GM11168 (cell line): ENCODE results near the gene UNC5C.

Experiments used
- in situ Hi-C: fragments of 300-500 bp; cut with MboI; formaldehyde crosslinking; loops from one replicate; pipeline ENCODE4 v1.12.0; 2022; ENCODE audit warnings: low sequenced_read_pairs; ENCODE audit not compliant: unreplicated experiment

UNC5C gene

GRCh38 chr4:95546866-95547714 lies 1.7 kb downstream of the UNC5C start:
- in situ Hi-C loops, result no loop called here

DNA sequence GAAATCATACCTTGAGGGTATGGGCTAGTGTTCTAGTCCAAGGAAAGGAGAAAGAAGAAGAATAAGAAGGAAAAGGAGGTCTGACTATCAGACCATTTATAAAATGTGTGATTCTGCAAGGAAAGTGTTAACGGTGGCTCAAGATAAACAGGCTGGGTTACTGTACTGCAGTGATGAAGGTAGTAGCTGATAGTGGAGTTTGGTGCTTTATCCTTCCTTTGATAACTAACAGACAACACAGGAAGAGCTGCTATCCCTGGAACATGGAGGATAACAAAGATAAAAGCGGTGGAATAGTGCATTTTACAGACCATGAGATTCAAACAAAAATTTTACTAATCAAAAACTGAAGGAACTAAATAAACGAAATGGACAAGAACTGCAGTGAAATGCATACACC lies 2.6 kb downstream of the UNC5C start:
- in situ Hi-C loops, result no loop called here

- in situ Hi-C loops, result no loop called here
Observed at GRCh38 chr4:95545546-95545945, 3.2 kb downstream of the UNC5C start.

- in situ Hi-C loops, result no loop called here
Observed at GRCh38 chr4:95544113-95545103, 4.4 kb downstream of the UNC5C start.

DNA sequence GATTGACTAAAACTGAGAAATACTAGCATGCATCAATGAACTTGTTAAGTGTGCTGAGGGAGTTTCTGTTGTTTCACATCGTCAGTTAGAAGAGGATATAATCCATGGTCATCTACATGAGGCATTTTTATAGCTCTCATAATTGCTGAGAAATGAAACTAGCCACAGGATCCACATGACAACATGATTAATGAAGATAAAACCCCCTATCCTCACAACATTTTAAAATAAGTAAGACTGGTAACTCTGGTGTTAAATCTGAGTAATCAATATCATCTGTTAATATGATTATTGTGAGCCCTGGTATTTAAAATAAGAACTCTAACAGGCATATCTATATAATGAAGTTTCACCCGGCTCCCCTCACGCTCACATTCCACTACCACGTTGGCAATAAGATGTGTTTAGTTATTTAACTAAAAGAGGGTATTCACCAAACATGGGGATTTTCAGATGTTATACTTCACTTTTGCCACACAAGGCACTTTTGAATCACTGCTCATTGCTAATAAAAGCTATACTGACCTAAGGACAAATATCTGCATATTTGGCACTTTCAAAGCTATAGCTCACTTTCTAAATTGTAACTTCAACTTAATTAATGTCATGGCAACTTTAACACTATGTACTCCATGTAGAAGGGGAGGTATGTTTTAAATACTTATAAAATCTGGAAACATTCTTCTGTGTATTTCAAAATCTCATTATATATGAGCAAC lies 6.7 kb downstream of the UNC5C start:
- in situ Hi-C loops, result no loop called here

DNA sequence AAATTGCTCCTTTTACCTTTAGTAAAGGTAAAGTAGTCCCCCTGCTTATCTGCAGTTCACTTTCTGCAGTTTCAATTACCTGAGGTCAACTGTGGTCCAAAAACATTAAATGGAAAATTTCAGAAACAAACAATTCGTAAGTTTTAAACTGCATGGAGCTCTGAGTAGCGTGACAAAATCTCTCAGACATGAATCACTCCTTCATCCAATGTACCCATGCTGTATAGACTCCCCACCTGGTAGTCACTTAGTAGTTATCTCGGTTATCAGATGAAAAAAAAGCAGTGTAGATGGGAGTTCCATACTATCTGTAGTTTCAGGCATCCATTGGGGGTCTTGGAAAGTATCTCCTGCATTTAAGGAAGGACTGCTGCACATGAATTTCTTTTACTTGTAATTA lies 7.7 kb downstream of the UNC5C start:
- in situ Hi-C loops, result no loop called here

- in situ Hi-C loops, result no loop called here
Observed at GRCh38 chr4:95540227-95540626, 8.5 kb downstream of the UNC5C start.

DNA sequence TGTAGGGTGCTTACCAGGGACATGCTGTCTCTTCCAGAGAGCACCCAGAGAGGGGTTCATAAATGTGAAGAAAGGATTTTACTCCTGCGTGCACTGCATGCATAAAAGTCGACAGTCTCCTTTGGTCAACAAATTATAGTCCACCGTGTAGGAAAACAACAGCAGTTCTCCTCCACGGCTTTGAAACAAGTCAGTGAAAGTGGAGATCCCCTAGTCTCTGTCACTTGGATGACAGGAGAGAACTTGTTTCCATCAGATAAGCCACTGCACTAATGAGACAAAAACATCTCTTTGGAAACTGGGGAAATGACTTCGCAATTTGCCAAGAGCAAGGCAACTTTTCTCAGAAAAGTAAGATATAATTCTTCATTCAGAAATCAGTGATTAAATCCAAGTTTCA lies 9.7 kb downstream of the UNC5C start:
- in situ Hi-C loops, result no loop called here

DNA sequence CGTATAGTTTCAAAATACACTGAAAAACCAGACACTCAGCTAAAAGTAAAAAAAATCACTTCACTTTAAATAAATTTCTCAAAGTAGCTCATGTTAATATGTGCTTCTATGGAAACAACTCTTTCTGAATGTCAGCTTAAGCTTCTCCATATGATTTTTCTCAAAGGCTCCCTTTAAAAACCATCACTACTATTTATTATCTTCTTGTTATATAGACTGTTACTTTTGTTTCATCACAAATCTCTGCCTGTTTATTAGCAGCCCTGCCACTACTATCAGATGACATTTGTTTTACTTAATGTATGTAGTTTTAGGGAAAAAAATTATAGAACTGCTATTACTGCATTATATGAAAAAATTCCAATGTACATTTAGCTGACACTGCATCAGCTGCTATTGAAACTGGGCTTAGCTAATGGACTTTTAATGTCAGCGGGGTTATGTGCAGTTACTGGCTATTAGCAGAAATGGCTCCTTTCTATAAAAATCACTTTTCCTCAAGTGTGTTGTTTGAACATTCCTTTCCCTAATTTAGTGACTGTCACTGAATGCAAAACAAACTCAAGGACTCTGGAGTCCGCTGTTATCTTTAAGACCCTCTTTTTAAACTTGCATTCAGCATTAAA lies 10.8 kb downstream of the UNC5C start:
- in situ Hi-C loops, result no loop called here

- in situ Hi-C loops, result no loop called here
Observed at GRCh38 chr4:95537191-95537590, 11.6 kb downstream of the UNC5C start.

DNA sequence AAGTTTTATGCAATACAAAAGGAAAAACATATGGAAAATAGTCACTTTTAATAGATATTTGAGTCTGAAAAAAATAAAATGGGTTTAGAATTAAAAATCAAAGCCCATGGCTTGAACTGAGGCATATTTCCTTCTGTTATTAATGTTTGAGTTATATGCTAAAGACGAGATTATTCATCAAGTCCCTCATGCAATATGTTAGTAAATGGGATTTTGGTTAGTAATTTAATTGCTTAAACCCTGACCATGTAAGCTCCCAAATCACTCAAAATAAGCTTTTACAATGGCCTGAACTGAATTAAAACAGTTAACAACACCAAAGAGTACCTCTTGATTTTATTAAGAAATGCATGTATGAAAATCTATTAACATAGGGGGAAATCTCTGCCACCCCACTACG lies 12.1 kb downstream of the UNC5C start:
- in situ Hi-C loops, result no loop called here

DNA sequence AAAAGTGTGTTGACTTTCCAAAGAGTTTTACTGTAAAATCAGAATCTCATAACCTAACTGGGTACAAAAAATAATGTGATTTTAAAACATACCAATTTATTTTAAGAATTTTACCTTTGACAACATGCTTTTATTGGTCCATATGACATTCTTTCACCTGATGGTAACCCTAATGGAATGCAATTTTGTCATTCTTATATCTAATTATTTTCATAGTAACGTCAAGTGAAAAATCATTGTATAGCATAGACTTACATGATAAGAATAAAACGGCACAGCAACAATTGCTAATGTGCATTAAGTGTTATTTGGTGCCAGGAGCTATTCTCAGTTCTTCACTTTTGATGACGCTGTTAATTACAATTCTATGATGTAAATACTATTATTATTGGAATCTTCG lies 13.6 kb downstream of the UNC5C start:
- in situ Hi-C loops, result no loop called here

GRCh38 chr4:95534032-95534431 lies 14.7 kb downstream of the UNC5C start:
- in situ Hi-C loops, result no loop called here

GRCh38 chr4:95533254-95533653 lies 15.5 kb downstream of the UNC5C start:
- in situ Hi-C loops, result no loop called here

DNA sequence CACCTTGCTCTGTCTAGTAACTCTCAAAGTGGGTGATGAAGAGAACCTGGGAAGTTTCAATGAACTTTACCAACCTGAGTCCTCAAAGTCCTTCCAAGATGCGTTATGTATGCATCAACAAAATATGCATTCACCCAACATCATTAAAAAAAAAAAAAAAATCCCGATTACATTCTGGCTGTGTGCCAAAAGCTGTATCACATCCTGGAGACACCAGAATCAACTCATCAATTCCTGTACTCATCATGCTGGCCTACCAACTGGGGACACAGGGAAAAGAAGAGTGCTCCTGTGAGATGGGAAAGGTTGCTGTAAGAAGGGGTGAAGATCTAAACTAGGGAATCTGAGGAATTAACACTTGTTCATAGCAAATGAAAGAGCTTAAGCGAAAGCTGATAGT lies 16.5 kb downstream of the UNC5C start:
- in situ Hi-C loops, result no loop called here

DNA sequence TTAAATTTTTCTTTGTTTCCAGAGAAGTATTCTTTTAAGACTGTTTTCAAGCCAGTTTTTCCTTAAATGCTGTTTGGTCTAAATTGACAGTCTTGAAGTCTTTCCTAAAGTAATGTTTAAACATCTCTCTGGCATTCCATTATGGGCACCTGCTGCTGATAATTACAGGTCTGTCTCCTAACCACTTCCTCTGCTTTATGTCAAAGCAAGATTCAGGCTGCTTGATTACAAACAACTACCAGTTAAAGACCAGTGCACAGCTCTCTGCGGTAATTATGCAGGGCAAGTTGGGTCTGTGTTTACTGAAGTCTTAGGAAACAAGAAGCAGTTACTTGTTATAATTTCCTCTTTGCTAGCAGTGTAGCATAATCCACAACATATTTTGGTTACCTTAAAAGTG lies 17.6 kb downstream of the UNC5C start:
- in situ Hi-C loops, result no loop called here

DNA sequence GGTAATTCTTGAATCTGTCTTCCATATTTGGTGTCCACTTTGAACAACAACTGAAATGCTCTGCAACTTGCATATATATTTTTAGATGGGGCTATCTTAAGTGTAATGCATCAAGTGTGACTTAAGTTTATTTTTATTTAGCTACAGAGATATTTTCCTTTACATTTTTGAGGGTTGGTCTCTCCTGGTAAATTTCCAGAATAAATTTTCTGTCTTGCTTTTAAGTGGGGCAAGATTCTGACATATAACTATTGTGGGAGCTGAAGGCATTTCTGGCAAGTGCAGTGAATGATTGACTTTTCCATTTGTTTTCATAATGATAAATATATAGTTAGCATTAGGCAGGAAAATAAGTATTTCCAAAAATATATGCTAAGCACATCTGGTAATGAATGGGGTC lies 18.8 kb downstream of the UNC5C start:
- in situ Hi-C loops, result no loop called here

- in situ Hi-C loops, result no loop called here
Observed at GRCh38 chr4:95528388-95528948, 20.3 kb downstream of the UNC5C start.

GRCh38 chr4:95526075-95526474 lies 22.7 kb downstream of the UNC5C start:
- in situ Hi-C loops, result no loop called here

- in situ Hi-C loops, result no loop called here
Observed at GRCh38 chr4:95524729-95525128, 24.0 kb downstream of the UNC5C start.
